GM18519 (cell line): ENCODE results near the gene NEK11.

Source experiments
- ATAC-seq: cut with Tn5 transposase; IDR thresholded peaks from one replicate; pipeline ENCODE4 v1.9.1; 2021; ENCODE audit warnings: mild to moderate bottlenecking, moderate library complexity; ENCODE audit not compliant: unreplicated experiment, low FRiP score

NEK11 gene

DNA sequence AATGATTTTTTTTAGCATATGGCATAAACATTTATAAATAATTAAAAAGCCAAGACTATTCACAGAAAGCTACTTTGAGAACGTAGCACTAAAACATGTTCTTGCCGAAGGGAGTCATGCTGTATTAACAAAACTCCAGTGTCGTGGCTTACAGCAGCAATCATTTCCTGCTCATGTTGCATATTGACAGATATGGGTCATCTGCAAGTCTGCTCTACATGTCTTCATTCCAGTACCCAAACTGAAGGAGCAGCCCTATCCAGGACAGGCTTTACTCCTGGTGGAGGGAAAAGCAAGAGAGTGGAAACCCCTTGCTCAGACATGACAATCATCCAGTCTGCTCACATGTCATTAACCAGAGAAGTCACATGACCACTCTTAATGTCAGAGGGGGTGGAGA lies 87.6 kb downstream of the NEK11 start:
- no peak for ATAC-seq

- no peak for ATAC-seq
These were observed 99.0 kb downstream of the NEK11 start for GRCh38 chr3:131125684-131126083.

DNA sequence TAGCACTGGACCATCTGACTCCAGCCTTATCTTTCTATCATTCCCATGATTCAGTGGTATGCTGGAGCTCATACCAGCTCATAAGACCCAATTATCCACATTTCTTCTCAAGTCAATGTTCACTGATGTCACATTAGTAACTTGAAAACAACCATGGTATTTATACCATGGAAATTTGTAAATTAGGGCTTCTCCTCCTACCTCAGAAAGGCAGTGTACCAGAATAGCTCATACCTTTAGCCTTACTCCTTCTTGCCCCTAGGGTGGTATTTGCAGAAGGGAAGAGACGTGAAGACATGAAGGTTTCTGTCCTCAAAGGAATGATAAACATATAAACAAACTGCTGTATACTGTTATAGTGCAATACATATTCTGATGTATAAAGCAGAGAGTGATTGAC lies 114.2 kb downstream of the NEK11 start:
- ATAC-seq, result no peak

GRCh38 chr3:131141770-131142169 lies 115.1 kb downstream of the NEK11 start:
- ATAC-seq, result no peak

DNA sequence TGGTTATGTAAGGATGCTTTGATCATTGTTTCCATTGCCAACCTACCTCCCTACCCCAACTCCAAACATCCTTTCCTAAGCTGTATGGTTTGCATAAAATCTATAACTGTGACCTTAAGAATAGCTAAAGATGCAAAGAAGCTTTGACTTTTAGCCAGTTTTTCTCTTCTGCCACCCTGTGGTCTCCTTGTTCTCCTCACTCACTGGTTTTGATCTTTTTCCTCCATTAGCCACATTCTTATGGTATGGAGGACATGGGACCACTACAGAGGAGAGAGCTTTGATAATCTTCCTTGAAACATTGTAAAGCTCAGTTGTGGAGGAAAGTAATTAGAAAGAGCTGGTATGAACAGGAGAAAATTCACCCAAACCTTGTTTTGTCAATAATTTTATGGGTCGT lies 115.9 kb downstream of the NEK11 start:
- ATAC-seq, result no peak

DNA sequence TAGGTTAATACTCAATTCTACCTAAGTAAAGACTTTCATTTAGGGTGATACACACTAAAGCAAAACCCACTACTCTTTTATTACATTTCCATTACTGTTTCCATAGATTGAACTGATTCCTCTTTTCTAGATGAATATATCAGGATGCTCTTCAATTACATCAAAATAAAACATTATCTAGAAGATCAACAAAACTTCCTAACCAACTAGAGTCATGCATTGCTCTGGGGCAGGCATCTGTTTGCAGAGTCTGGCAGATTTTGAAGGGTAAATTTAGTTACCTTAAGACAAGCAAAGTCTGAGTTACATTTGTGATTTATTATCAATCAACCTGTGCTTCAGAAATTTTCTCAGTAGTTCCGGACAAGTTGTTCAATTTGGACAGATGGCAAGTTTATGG lies 117.1 kb downstream of the NEK11 start:
- no peak for ATAC-seq

GRCh38 chr3:131147534-131147933 lies 120.9 kb downstream of the NEK11 start:
- ATAC-seq, result no peak

DNA sequence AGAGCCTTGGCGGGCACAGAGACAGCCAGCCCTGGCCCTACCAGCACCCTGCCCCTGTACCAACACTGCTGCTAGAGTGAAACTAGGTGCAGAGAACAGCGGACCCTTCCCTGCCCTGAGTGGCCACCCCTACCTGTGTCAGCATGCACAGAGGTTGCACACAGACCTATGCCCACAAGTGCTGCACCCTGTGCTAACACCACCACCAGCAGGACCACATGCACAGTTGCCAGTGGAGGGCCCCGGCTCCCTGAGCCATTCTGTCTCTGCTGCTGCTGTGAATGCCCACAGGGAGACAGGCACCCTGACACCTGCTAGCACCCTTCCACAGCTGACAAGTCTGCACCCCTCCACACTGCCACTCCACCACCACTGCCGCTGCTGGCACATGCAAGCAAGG lies 131.8 kb downstream of the NEK11 start:
- no peak for ATAC-seq

GRCh38 chr3:131162516-131162915 lies 135.8 kb downstream of the NEK11 start:
- ATAC-seq, result no peak

GRCh38 chr3:131167867-131168266 lies 141.2 kb downstream of the NEK11 start:
- ATAC-seq, result no peak

- ATAC-seq, result no peak
These were observed 142.7 kb downstream of the NEK11 start for GRCh38 chr3:131169331-131169730.

DNA sequence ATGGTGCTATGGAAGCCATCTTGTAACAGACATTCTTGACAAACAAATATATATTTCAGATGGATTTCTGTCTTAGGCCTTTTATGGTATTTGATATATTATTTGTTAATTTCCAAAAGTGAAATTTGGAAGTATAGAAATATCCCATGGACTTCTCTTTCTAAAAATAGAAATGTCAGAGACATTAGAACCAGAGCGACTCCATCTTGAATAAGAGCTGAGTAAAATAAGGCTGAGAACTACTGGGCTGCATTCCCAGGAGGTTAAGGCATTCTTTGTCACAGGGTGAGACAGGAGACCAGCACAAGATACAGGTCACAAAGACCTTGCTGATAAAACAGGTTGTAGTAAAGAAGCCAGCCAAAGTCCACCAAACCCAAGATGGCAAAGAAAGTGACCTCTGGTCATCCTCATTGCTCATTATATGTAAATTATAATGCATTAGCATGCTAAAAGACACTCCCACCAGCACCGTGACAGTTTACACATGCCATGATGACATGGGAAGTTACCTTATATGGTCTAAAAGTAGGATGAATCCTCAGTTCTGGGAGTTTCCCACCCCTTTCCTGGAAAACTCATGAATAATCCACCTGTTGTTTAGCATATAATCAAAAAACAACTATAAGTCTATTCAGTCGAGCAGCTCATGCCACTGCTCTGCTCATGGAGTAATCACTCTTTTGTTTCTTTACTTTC lies 146.0 kb downstream of the NEK11 start:
- no peak for ATAC-seq

DNA sequence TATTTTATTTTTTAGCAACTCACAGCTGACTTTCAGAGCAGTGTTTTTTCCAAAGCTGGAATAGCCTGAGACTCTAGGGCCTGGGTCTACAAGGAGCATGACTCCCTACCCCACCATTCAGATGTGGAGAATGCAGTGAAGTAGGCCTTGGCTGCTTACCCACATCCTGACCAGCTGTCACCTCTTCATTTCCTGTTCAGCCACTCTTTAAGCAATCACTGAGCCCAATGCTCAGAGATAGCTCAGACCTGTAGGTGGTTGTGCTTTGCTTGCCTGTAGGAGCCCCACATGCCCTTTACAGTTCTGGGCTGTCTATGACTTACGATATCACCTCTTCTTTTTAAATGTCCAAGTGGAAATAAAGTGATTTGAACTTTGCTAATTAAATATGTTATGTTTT lies 148.1 kb downstream of the NEK11 start:
- ATAC-seq, result peak; percentile 96

DNA sequence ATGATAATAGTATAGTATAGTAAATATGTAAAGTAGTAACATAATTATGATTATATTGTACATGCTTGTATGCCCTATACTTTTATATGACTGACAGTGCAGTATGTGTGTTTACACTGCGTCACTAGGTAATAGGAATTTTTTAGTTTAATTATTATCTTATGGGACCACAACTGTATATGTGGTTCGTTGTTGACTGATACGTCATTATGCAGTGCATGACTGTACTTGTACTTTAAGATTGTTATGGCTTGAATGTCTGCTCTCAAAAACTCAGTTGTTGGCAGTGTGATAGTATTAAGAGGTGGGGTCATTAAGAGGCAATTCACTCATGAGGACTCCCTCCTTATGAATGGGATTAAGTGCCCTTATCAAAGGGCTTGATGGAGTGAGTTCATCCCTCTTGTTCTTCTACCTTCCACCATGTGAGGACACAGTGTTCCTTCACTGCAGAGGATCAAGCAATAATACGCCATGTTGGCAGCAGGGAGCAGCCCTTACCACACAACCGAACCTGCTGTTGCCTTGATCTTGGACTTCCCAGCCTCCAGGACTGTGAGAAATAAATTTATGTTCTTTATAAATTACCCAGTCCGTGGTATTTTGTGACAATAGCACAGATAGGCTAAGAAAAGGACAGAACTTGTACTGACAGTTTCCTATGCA lies 152.2 kb downstream of the NEK11 start:
- ATAC-seq, result no peak

DNA sequence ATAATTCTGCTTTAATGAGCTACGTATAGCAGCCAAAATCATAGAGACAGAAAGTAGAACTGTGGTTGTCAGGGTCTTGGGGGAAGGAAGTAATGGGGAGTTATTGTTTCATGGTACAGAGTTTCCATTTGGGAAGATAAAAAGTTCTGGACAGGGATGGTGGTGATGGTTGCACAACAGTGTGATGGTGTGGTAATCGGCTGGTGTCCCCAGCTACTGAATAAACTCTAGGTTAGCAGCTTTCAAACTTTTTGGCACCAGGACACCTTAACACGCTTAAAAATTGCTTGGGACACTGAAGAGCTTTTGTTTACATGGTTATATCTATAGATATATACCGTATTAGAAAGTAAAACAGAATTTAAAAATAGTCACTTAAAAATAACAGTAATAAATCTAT lies 166.0 kb downstream of the NEK11 start:
- ATAC-seq, result no peak

GRCh38 chr3:131193641-131194238 lies 167.1 kb downstream of the NEK11 start:
- no peak for ATAC-seq

GRCh38 chr3:131194816-131195215 lies 168.1 kb downstream of the NEK11 start:
- ATAC-seq, result no peak

DNA sequence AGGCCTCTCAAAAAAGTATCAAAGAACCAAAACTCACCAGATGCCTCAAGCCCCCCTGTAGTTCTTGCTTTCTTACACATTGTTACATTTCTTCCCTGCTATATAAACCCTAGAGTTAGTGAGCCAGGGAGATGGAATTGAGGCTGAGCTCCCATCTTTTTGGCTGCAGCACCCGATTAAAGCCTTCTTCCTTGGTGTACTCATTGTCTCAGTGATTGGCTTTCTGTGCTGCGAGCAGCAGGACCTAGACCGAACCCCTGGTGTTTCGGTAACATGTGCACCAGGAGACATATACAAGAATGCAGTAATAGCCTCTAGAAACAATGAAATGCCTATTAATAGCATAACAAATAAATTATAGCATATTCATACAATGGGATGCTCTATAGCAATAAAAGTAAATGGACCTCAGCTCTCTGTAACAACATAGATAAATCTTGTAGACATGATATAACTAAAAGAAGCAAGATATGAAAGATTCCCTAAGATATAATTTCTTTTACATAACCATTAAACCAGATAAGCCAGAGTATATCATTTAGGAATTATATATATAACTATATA lies 174.0 kb downstream of the NEK11 start:
- no peak for ATAC-seq

DNA sequence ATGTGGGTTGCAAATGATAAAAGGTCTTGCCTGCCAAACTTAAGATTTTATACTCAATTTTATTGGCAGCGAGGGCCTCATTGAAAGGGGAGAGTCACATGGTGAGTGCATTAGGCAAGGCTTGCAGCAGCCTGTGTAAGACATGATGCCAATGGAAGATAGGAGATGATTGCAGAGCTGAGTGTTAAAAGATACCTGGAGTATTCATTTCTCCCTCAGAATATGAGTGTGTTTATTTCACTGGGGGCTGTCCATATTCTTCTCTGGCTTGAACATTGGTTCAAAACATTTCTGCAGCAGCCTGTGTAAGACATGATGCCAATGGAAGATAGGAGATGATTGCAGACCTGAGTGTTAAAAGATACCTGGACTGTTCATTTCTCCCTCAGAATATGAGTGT lies 189.7 kb downstream of the NEK11 start:
- no peak for ATAC-seq

GRCh38 chr3:131216801-131217200 lies 190.1 kb downstream of the NEK11 start:
- ATAC-seq, result no peak

- ATAC-seq, result no peak
These were observed 190.6 kb downstream of the NEK11 start for GRCh38 chr3:131217296-131217741.

GRCh38 chr3:131218196-131218595 lies 191.5 kb downstream of the NEK11 start:
- no peak for ATAC-seq
